Fibroblast of lung (primary cell): ENCODE measurements around the gene GTSF1L.

Experiments used
- CTCF ChIP-seq, 2 donors: IDR thresholded peaks in 1 of 2; conservative IDR thresholded peaks in 1 of 2; 1 replicate in 1 of 2; 2 replicates in 1 of 2; pipeline ENCODE4 v1.5.1; 2011 to 2012; ENCODE audit warnings: low read length in 2 of 2, control low read depth in 1 of 2, inconsistent platforms in 1 of 2, low read depth in 1 of 2, mild to moderate bottlenecking in 1 of 2
- EZH2 ChIP-seq: IDR thresholded peaks from 2 replicates; pipeline ENCODE4 v1.5.1; 2012; ENCODE audit warnings: low read length, control low read depth, mild to moderate bottlenecking; ENCODE audit errors: missing control alignments

- TF ChIP-seq EZH2 (no peak), CTCF (conservative IDR thresholded peaks at IDR 0.05 in 1 of 2, IDR thresholded peaks at IDR 0.05 in 1 of 2; ENCODE audit: low read depth in 1 of 2, low read length in 2 of 2) (no peak)
Observed at GRCh38 chr20:43720007-43720406, 6.8 kb downstream of the GTSF1L start.
